ES-I3 (cell line): ENCODE results near the gene CCL19.

Experiments used
- H3K36me3 ChIP-seq: 2 replicates; pipeline ENCODE4 v1.6.1; 2013; ENCODE audit warnings: mild to moderate bottlenecking, low read length, control low read depth, moderate library complexity; ENCODE audit not compliant: insufficient read depth
- H3K4me1 ChIP-seq: 2 replicates; pipeline ENCODE4 v1.6.1; 2013; ENCODE audit warnings: mild to moderate bottlenecking, control low read depth, low read length; ENCODE audit not compliant: insufficient read depth
- H3K9ac ChIP-seq: 2 replicates; pipeline ENCODE4 v1.6.1; 2013; ENCODE audit warnings: low read depth, mild to moderate bottlenecking, low read length, moderate library complexity
- H3K9me3 ChIP-seq: 2 replicates; pipeline ENCODE4 v1.6.1; 2013; ENCODE audit warnings: mild to moderate bottlenecking, low read length, moderate library complexity; ENCODE audit not compliant: control insufficient read depth, insufficient read depth

CCL19 gene

GRCh38 chr9:34686231-34686630, 4.8 kb downstream of the CCL19 start:
- H3K36me3 ChIP-seq = no peaks in the 10 kb centered on the region
- H3K4me1 ChIP-seq = no peaks in the 10 kb centered on the region
- no peak overlapping the region for H3K9ac ChIP-seq
- H3K9me3 ChIP-seq = no peaks in the 10 kb centered on the region

DNA sequence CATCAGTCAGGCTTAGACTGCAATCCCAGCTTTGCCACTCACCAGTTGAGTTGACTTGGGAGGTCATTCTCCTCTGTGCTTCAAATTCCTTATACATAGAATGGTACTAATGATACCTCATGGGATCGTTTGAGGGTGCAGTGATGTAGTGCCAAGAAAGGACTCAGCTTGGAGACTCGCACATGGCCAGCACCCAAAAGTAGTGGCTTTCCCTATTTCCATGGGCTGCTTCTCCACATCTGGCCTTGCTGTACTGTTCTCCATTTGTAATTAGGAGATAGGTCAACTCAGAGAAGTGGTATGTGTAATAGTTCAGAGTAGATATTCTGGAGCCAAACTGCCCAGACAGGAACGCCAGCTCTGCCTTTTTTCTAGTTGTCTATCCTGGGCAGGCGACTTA, 5.5 kb downstream of the CCL19 start:
- H3K9ac ChIP-seq = no peak overlapping the region
- no peaks in the 10 kb centered on the region for H3K36me3 ChIP-seq
- H3K4me1 ChIP-seq = no peaks in the 10 kb centered on the region
- no peaks in the 10 kb centered on the region for H3K9me3 ChIP-seq

DNA sequence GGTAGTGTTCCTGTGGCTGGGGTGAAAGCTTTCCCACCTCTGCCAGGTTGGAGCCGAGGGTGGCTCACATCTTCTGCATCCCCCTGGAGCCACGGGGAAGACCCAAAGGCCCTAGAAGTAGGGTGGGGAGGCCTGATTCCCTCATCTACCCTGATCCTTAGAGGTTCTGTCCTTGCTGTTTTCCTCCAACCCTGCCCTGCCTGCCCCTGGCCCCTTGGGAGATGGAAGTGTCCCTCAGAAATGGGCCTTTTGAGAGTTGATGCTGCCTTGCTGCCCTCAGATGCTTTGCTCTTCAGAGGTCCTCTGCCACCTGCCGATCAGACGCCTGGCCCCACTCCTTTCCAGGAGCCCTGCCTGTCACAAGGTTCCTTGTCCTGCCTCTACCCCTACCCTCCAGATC, 6.3 kb downstream of the CCL19 start:
- Histone ChIP-seq H3K4me1 (no peaks in the 10 kb centered on the region), H3K9ac (no peak overlapping the region), H3K36me3 (no peaks in the 10 kb centered on the region), H3K9me3 (no peaks in the 10 kb centered on the region)

GRCh38 chr9:34684145-34684544, 6.9 kb downstream of the CCL19 start:
- no peaks in the 10 kb centered on the region for H3K4me1 ChIP-seq
- H3K36me3 ChIP-seq = no peaks in the 10 kb centered on the region
- no peaks in the 10 kb centered on the region for H3K9me3 ChIP-seq
- no peak overlapping the region for H3K9ac ChIP-seq

DNA sequence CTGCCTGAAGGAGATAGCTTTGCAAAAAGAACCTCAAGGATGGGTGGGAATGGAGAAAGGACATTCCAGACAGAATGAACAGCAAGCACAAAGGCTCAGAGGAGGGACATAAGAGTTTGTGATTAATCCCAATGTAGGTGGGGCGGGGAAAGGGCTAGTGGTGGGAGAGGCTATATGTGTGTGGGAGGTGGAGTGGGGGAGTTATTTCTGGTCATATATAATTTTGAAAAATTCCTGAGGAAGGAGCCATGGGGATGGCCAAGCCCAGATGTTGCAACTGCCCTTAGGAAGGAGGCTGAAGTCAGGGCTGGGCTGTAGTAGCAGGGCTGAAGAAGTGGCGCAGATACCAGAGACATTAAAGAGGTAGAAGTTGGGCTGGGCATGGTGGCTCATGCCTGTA, 15.2 kb downstream of the CCL19 start:
- no peaks in the 10 kb centered on the region for H3K36me3 ChIP-seq
- H3K9me3 ChIP-seq = no peaks in the 10 kb centered on the region
- H3K4me1 ChIP-seq = no peaks in the 10 kb centered on the region
- no peak overlapping the region for H3K9ac ChIP-seq

GRCh38 chr9:34675048-34675714, 15.9 kb downstream of the CCL19 start:
- no peak overlapping the region for H3K9ac ChIP-seq
- no peaks in the 10 kb centered on the region for H3K9me3 ChIP-seq
- H3K4me1 ChIP-seq = no peaks in the 10 kb centered on the region
- no peaks in the 10 kb centered on the region for H3K36me3 ChIP-seq

DNA sequence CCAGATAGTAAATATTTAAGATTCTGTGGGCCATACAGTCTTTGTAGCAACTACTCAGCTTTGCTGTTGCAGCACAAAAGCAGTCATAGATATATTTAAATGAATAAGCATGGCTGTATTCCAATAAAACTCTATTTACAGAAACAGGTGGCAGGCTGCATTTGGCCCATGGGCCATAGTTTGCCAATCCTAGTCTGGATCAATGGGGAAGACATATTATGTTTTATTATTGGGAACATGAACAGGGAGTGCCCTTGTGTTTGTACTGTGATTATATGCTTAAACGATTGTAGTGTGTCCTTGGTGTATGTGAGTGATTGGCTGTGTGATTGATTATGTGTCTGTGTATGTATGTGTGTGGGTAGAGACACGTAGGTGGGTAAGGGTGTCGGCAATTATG, 16.6 kb downstream of the CCL19 start:
- no peaks in the 10 kb centered on the region for H3K4me1 ChIP-seq
- no peaks in the 10 kb centered on the region for H3K36me3 ChIP-seq
- H3K9me3 ChIP-seq = no peaks in the 10 kb centered on the region; the same call in 1 of the 2 replicates
- H3K9ac ChIP-seq = no peak overlapping the region

- Histone ChIP-seq H3K36me3 (no peaks in the 10 kb centered on the region), H3K4me1 (no peaks in the 10 kb centered on the region), H3K9ac (no peak overlapping the region), H3K9me3 (no peaks in the 10 kb centered on the region; the same call in none of the 2 replicates)
These were observed 19.8 kb downstream of the CCL19 start for GRCh38 chr9:34671307-34671706.

DNA sequence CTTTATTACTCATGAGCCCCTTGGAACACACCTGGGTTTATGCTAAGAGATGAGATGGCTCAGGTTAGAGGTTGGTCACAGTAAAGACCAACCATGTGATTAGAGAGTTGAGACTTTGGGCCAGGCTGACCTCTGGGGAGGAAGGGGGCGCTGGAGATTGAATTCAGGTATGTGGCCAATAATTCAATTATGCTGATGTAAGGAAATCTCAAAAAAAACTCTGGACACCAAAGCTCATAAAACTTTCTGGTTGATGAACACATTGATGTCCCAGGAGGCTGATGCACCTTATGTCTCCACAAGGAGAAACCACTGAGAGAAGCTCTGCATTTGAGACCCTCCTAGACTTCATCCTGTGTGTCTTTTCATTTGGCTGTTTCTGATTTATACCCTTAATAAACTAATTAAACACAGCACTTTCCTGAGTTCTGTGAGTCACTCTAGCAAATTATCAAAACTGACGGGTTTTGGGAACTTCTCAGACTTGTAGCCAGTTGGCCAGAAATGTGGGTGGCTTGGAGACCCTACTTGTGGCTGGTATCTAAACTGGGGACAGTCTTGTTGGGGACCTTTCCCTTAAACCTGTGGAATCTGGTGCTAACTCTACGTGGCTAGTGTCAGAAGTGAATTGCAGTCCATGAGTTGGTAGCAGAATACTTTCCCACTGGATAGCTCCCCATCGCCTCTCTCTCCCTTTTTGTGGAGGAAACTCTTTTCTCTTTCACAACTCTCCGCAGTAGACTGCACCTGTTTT, 21.1 kb downstream of the CCL19 start:
- Histone ChIP-seq H3K9me3 (peaks cover 2% of the 10 kb centered on the region), H3K9ac (no peak overlapping the region), H3K4me1 (no peaks in the 10 kb centered on the region), H3K36me3 (no peaks in the 10 kb centered on the region)

DNA sequence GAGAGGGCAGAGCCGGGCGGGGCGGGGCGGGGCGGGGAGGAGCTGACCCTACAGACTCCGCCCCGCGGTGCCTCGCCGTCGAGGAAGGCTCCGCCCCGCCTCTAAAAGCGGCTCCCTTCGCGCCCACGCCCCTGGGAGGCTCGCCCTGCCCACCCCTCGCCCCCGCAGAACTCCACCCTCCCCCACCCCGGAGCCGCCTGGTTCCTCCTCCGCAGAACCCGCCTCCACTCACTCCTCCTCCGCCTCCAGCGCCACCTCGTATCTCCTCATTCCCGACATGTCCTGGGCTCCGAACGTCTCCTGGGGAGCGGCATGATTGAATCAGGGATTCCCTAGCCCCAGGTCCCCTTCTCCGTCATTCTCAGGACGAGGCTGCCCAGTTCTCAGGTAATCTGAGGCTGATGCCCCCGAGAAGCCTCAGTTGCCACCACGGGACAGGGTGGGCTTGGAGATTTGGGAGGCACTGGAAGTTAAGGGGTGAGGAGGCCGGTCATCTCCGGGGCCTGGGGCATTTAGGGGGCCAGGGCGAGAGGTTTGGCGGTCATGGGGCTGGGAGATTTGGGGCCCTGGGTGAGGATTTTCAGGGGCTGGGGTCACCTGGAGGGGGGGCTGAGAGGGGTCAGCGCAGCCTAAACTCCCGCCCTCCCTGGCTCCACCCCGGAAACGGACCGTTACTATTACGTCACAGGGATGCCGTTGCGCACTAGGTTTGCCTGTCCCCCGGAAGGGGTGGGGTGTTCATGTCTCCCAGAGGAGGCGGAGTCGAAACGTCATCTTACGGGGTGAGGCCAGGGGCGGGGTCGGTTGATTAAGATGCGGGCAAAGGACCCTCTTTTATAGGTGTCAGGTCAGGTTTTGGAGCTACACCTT, 25.5 kb downstream of the CCL19 start:
- H3K9ac ChIP-seq = peak overlapping the region; percentile 93
- H3K4me1 ChIP-seq = peaks cover 4% of the 10 kb centered on the region; the same call in 1 of the 2 replicates
- peaks cover 2% of the 10 kb centered on the region for H3K9me3 ChIP-seq
- no peaks in the 10 kb centered on the region for H3K36me3 ChIP-seq

GRCh38 chr9:34665067-34665380, 26.1 kb downstream of the CCL19 start:
- H3K4me1 ChIP-seq = peaks cover 4% of the 10 kb centered on the region; the same call in 1 of the 2 replicates
- H3K36me3 ChIP-seq = no peaks in the 10 kb centered on the region
- H3K9ac ChIP-seq = peak overlapping the region; percentile 73
- H3K9me3 ChIP-seq = peaks cover 2% of the 10 kb centered on the region

DNA sequence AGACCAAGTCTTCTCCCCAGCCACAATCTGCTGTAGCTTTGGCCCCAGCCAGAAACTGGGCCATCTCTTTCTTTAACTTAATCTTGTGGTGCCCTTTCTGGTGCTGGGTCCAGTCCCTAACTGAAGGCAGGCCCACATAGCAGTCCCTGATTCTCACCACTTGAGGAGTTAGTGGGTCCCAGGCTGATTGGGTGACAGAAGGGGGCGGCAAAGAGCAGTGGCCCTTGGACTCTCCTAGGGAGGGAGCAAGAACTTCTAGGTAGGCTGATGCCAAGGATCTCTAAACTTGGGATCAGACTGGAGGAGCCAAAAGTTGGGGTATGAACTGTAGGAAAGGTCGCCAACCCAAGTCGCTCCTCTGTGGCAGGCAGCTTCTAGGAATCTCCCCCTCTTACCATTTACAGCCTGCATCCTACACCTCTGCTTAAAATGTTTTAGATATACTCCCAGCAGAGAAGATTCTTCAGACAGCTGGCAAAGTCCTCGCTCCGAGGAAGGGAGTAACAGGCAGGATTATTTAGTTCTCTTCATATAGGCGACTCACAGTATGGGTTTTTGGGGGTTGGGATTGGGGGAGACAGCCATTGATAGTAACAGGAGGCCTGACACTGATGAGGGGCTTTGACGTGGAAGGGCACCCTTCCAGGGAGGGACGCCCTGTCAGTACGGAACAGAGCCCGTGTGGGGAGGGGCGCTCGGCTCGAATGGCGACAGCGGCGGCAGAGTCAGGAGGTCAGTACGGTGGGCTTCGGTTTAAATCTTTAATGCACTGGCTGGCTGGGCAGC, 26.6 kb downstream of the CCL19 start:
- Histone ChIP-seq H3K9me3 (peaks cover 2% of the 10 kb centered on the region; the same call in 1 of the 2 replicates), H3K9ac (peak overlapping the region; percentile 73), H3K4me1 (peaks cover 4% of the 10 kb centered on the region; the same call in 1 of the 2 replicates), H3K36me3 (no peaks in the 10 kb centered on the region)

DNA sequence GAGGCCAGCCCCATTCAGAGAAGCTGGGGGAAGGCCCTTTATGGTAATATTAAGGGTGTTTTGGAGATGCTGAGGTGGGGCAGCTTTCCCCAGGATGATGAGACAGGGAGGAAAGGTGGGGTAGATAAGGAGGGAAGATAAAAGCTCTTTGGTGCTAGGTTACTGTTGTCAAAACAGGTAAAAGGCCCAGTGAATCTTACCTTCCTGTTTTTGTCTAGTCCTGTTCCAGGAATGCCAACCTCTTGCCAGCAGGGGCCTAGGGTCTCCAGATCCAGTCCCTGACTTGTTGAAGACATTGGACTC, 27.8 kb downstream of the CCL19 start:
- peaks cover 4% of the 10 kb centered on the region; the same call in 1 of the 2 replicates for H3K4me1 ChIP-seq
- H3K9me3 ChIP-seq = 0 out of 2 replicates have a peak, but pooled peaks cover 2% of the 10 kb centered on the region
- no peaks in the 10 kb centered on the region for H3K36me3 ChIP-seq
- H3K9ac ChIP-seq = no peak overlapping the region
